Fibroblast of the aortic adventitia (primary cell): ENCODE measurements around the gene STIM2. TPM values are rescaled to one million over a fixed set of nuclear protein-coding genes. Genes with fewer than 3 reads are reported as not detected.

Source experiments
- DNase-seq: peaks from one replicate; pipeline ENCODE4 v3.0.0-alpha.2; 2010; ENCODE audit warnings: low read depth
- H3K4me3 ChIP-seq: 2 replicates; pipeline ENCODE4 v1.5.1; 2011; ENCODE audit warnings: low read depth, mild to moderate bottlenecking, control low read depth, low read length, moderate library complexity
- CTCF ChIP-seq: IDR thresholded peaks from 2 replicates; pipeline ENCODE4 v1.5.1; 2011; ENCODE audit warnings: mild to moderate bottlenecking, low read length, control low read depth, inconsistent platforms; ENCODE audit not compliant: insufficient read depth
- total RNA-seq: library from RNA; depleted of rRNA; stranded (reverse); fragments of >200 nt; gene quantifications from 2 replicates; pipeline ENCODE4 v1.2.3, GENCODE V29; 2012; ENCODE audit warnings: low replicate concordance

Gene STIM2
- total RNA-seq, 1 donor = 31.2 TPM

DNA sequence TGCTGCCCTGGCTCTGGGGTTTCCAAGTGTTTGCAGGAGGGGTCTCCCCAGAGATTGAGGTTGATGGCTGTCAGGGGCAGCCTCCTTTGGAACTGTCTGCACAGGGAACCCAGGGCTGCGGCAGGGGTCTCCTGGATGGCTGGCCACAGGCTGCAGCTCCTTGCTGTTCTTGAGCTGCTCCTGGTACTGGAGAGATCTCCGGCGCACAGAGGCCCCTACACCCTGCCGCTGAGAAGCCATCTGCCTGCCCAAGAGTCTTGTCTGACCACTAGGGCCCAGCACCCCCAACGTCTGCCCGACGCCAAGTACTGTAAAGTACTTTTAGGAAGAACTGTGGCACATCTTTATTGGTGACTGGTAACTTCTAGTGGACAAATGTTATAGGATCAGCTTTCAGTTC, 13.5 kb downstream of the STIM2 start:
- DNase-seq = no peak
- H3K4me3 ChIP-seq = no peak overlapping the region
- no peak for TF ChIP-seq CTCF

- no peak for DNase-seq
- no peak for TF ChIP-seq CTCF
- no peak overlapping the region for H3K4me3 ChIP-seq
These were observed 16.8 kb downstream of the STIM2 start for GRCh38 chr4:26877406-26877805.

- H3K4me3 ChIP-seq = no peak overlapping the region
- DNase-seq = no peak
- no peak for TF ChIP-seq CTCF
These were observed 17.3 kb downstream of the STIM2 start for GRCh38 chr4:26877961-26878360.

DNA sequence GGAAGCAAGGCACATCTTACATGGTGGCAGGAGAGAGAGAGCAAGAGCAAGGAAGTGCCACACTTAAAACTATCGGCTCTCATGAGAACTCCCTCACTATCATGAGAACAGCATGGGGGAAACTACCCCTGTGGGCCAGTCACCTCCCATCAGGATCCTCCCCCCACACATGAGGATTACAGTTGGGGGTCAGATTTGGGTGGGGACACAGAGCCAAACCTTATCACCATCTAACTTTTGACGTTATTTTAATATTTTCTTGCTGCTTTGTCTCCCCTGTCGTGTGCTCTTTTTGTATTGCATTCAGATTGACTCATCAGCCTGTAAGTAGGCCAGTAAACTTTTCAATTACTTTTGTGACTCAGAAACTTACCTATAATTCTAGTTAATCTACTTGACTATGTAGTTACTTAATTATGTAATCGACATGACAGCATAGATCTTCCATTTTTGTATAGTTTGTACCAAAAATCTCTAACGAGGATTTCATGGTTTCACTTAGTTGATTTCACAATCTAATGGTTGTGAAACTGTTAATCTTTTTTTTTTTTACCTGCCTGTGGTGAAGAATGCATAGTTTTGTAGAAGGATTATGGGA, 18.3 kb downstream of the STIM2 start:
- TF ChIP-seq CTCF = no peak
- H3K4me3 ChIP-seq = no peak overlapping the region
- DNase-seq = peak; percentile 34

DNA sequence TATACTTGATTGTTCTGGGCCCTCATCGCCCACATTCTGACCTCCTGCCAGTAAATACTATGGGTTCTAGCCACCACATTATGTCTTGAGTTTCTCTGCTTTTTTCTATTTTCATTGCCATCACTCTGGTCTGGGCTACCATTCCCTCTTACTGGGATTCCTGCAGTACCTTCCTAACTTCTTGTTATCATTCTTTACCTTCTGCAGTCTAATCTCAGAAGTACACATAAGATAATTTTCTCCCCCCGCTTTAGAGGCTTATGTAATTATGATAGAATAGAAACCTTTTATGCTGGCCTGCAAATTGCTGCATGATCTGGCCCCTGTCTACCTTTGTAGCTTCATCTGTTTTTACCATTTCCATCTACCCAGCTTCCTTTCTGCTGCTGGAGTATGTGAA, 19.2 kb downstream of the STIM2 start:
- no peak overlapping the region for H3K4me3 ChIP-seq
- no peak for DNase-seq
- no peak for TF ChIP-seq CTCF

GRCh38 chr4:26884026-26884425, 23.4 kb downstream of the STIM2 start:
- TF ChIP-seq CTCF = no peak
- DNase-seq = no peak
- no peak overlapping the region for H3K4me3 ChIP-seq

DNA sequence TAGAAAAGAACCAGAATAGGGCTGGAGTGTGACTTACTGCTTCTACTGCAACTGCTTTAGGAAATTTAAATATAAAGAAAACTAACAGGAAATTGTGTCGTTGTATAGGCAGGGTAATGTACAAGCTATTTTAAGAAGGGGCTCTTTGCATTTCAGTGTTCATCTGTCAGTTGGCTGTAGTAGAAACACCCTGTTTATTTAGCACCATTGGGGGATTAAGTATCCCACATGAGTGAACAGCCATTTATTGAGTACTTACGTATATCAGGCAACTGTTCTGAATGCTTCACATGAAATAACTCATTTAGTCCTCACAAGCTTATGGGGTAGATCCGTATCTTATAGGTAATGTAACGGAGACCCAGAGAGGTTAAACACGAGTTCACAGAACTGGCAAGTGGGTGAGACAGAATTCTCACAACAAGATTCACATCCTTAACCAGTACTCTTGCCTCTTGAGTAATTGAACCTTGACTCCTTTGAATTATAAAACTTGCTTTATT, 23.9 kb downstream of the STIM2 start:
- no peak for DNase-seq

More for the DNA sequence above, 23.9 kb downstream of the STIM2 start:
- H3K4me3 ChIP-seq = no peak overlapping the region
- no peak for TF ChIP-seq CTCF
